ENCODE results near the gene TRNAU1AP. TPM values are rescaled to one million over a fixed set of nuclear protein-coding genes. Genes with fewer than 3 reads are reported as not detected.

TRNAU1AP gene
- total and polyA plus RNA-seq, 10 of the 15 experiments (the other 5 are each of a cell fraction or from before 2014, with no cell fraction given) = 24.3 to 67.0 (median 31.8) TPM

Small RNA genes within 50 kb of the gene (small RNA-seq; reads per million reads assigned to genes)
- gene SNORA16A (not detected), gene SNORA44 (not detected), gene SNORA61 (not detected), gene SNORA73A (not detected), gene SNORA73B (18.6 reads per million, percentile 97 among the genes with 10 or more reads in this experiment), gene SNORD99 (92,883 reads per million, percentile 100 among the genes with 10 or more reads in this experiment)

Other genes starting within 250 kb of the TRNAU1AP start
Only the 7 nearest of the 8 such genes appear.
- gene PHACTR4, start 183.3 kb upstream of the TRNAU1AP start, total RNA-seq (2014; rRNA removed) = 10.1 and 10.4 TPM in 2 replicates
- 12.4 and 13.1 TPM in 2 replicates for gene PHACTR4, start 183.3 kb upstream of the TRNAU1AP start, total RNA-seq (2014; rRNA removed; fragmentation: Illumina TruSeq; extraction: Trizol)
- gene PHACTR4, start 183.3 kb upstream of the TRNAU1AP start, total RNA-seq (2021) = 25.4 and 28.7 TPM in 2 replicates
- gene PHACTR4, start 183.3 kb upstream of the TRNAU1AP start, polyA plus RNA-seq (2011; rRNA removed) = 9.1 and 10.4 TPM in 2 replicates
- 34.2 and 37.7 TPM in 2 replicates for gene PHACTR4, start 183.3 kb upstream of the TRNAU1AP start, polyA plus RNA-seq (2014; fragmentation: Illumina TruSeq; extraction: Trizol)
- 1 to 10 TPM; 8.9 to 9.3 TPM for gene PHACTR4, start 183.3 kb upstream of the TRNAU1AP start, polyA plus RNA-seq (2014; fragmentation: Nextera tagmentation; extraction: Ambion mirVana)
- 12.5 and 12.9 TPM in 2 replicates for gene PHACTR4, start 183.3 kb upstream of the TRNAU1AP start, polyA plus RNA-seq (2014; rRNA removed)
- gene PHACTR4, start 183.3 kb upstream of the TRNAU1AP start, polyA plus RNA-seq (2016; fragmentation: Nextera tagmentation; extraction: Ambion mirVana) = 10 to 100 TPM; 16.9 to 19.0 TPM
- gene RCC1, start 47.0 kb upstream of the TRNAU1AP start, total RNA-seq (2014; rRNA removed) = 69.0 and 78.6 TPM in 2 replicates
- gene RCC1, start 47.0 kb upstream of the TRNAU1AP start, total RNA-seq (2014; rRNA removed; fragmentation: Illumina TruSeq; extraction: Trizol) = 66.3 and 71.8 TPM in 2 replicates
- gene RCC1, start 47.0 kb upstream of the TRNAU1AP start, total RNA-seq (2021) = 79.4 and 86.2 TPM in 2 replicates
- gene RCC1, start 47.0 kb upstream of the TRNAU1AP start, polyA plus RNA-seq (2011; rRNA removed) = 45.4 and 64.5 TPM in 2 replicates
- gene RCC1, start 47.0 kb upstream of the TRNAU1AP start, polyA plus RNA-seq (2014; fragmentation: Illumina TruSeq; extraction: Trizol) = 69.6 and 99.4 TPM in 2 replicates
- gene RCC1, start 47.0 kb upstream of the TRNAU1AP start, polyA plus RNA-seq (2014; fragmentation: Nextera tagmentation; extraction: Ambion mirVana) = 10 to 100 TPM in 1 of 2 experiments, 1 to 10 TPM in 1; 8.3 to 15.2 TPM
- 77.5 and 85.3 TPM in 2 replicates for gene RCC1, start 47.0 kb upstream of the TRNAU1AP start, polyA plus RNA-seq (2014; rRNA removed)
- 10 to 100 TPM; 71.0 to 78.7 TPM for gene RCC1, start 47.0 kb upstream of the TRNAU1AP start, polyA plus RNA-seq (2016; fragmentation: Nextera tagmentation; extraction: Ambion mirVana)
- 0.76 and 0.96 TPM in 2 replicates for gene RAB42, start 39.2 kb downstream of the TRNAU1AP start, total RNA-seq (2014; rRNA removed)
- gene RAB42, start 39.2 kb downstream of the TRNAU1AP start, total RNA-seq (2014; rRNA removed; fragmentation: Illumina TruSeq; extraction: Trizol) = 0.28 and 0.49 TPM in 2 replicates
- gene RAB42, start 39.2 kb downstream of the TRNAU1AP start, total RNA-seq (2021) = 0.72 and 0.92 TPM in 2 replicates
- gene RAB42, start 39.2 kb downstream of the TRNAU1AP start, polyA plus RNA-seq (2011; rRNA removed) = 4.2 and 4.5 TPM in 2 replicates
- 0.38 and 0.51 TPM in 2 replicates for gene RAB42, start 39.2 kb downstream of the TRNAU1AP start, polyA plus RNA-seq (2014; fragmentation: Illumina TruSeq; extraction: Trizol)
- gene RAB42, start 39.2 kb downstream of the TRNAU1AP start, polyA plus RNA-seq (2014; fragmentation: Nextera tagmentation; extraction: Ambion mirVana) = under 1 TPM; 0.16 to 0.21 TPM
- gene RAB42, start 39.2 kb downstream of the TRNAU1AP start, polyA plus RNA-seq (2014; rRNA removed) = 0.24 and 0.99 TPM in 2 replicates
- gene RAB42, start 39.2 kb downstream of the TRNAU1AP start, polyA plus RNA-seq (2016; fragmentation: Nextera tagmentation; extraction: Ambion mirVana) = under 1 TPM; 0.28 to 0.48 TPM
- gene TAF12, start 90.0 kb downstream of the TRNAU1AP start, total RNA-seq (2014; rRNA removed) = 21.9 and 30.0 TPM in 2 replicates
- gene TAF12, start 90.0 kb downstream of the TRNAU1AP start, total RNA-seq (2014; rRNA removed; fragmentation: Illumina TruSeq; extraction: Trizol) = 23.9 and 25.1 TPM in 2 replicates
- 18.3 TPM in 2 replicates for gene TAF12, start 90.0 kb downstream of the TRNAU1AP start, total RNA-seq (2021)
- 30.2 and 35.0 TPM in 2 replicates for gene TAF12, start 90.0 kb downstream of the TRNAU1AP start, polyA plus RNA-seq (2011; rRNA removed)
- 27.0 and 28.3 TPM in 2 replicates for gene TAF12, start 90.0 kb downstream of the TRNAU1AP start, polyA plus RNA-seq (2014; fragmentation: Illumina TruSeq; extraction: Trizol)
- gene TAF12, start 90.0 kb downstream of the TRNAU1AP start, polyA plus RNA-seq (2014; fragmentation: Nextera tagmentation; extraction: Ambion mirVana) = 10 to 100 TPM; 34.3 to 41.9 TPM
- gene TAF12, start 90.0 kb downstream of the TRNAU1AP start, polyA plus RNA-seq (2014; rRNA removed) = 25.5 and 25.6 TPM in 2 replicates
- gene TAF12, start 90.0 kb downstream of the TRNAU1AP start, polyA plus RNA-seq (2016; fragmentation: Nextera tagmentation; extraction: Ambion mirVana) = 10 to 100 TPM; 42.4 to 43.3 TPM
- under 0.01 TPM in 1 of 2 replicates, not detected in the other for gene RNU11, start 95.5 kb downstream of the TRNAU1AP start, total RNA-seq (2014; rRNA removed)
- not detected in 2 replicates for gene RNU11, start 95.5 kb downstream of the TRNAU1AP start, total RNA-seq (2014; rRNA removed; fragmentation: Illumina TruSeq; extraction: Trizol)
- gene RNU11, start 95.5 kb downstream of the TRNAU1AP start, total RNA-seq (2021) = not detected in 2 replicates
- gene RNU11, start 95.5 kb downstream of the TRNAU1AP start, polyA plus RNA-seq (2011; rRNA removed) = not detected in 2 replicates
- not detected in 2 replicates for gene RNU11, start 95.5 kb downstream of the TRNAU1AP start, polyA plus RNA-seq (2014; fragmentation: Illumina TruSeq; extraction: Trizol)
- not detected for gene RNU11, start 95.5 kb downstream of the TRNAU1AP start, polyA plus RNA-seq (2014; fragmentation: Nextera tagmentation; extraction: Ambion mirVana)
- not detected in 2 replicates for gene RNU11, start 95.5 kb downstream of the TRNAU1AP start, polyA plus RNA-seq (2014; rRNA removed)
- gene RNU11, start 95.5 kb downstream of the TRNAU1AP start, polyA plus RNA-seq (2016; fragmentation: Nextera tagmentation; extraction: Ambion mirVana) = not detected
- 7.3 and 7.6 TPM in 2 replicates for gene GMEB1, start 115.7 kb downstream of the TRNAU1AP start, total RNA-seq (2014; rRNA removed)
- 10.0 TPM in 2 replicates for gene GMEB1, start 115.7 kb downstream of the TRNAU1AP start, total RNA-seq (2014; rRNA removed; fragmentation: Illumina TruSeq; extraction: Trizol)
- gene GMEB1, start 115.7 kb downstream of the TRNAU1AP start, total RNA-seq (2021) = 14.4 and 17.6 TPM in 2 replicates
- gene GMEB1, start 115.7 kb downstream of the TRNAU1AP start, polyA plus RNA-seq (2011; rRNA removed) = 6.2 and 8.7 TPM in 2 replicates
- gene GMEB1, start 115.7 kb downstream of the TRNAU1AP start, polyA plus RNA-seq (2014; fragmentation: Illumina TruSeq; extraction: Trizol) = 12.7 and 16.1 TPM in 2 replicates
- 1 to 10 TPM; 4.9 to 7.5 TPM for gene GMEB1, start 115.7 kb downstream of the TRNAU1AP start, polyA plus RNA-seq (2014; fragmentation: Nextera tagmentation; extraction: Ambion mirVana)
- gene GMEB1, start 115.7 kb downstream of the TRNAU1AP start, polyA plus RNA-seq (2014; rRNA removed) = 8.2 and 9.0 TPM in 2 replicates
- 10 to 100 TPM; 13.7 to 14.2 TPM for gene GMEB1, start 115.7 kb downstream of the TRNAU1AP start, polyA plus RNA-seq (2016; fragmentation: Nextera tagmentation; extraction: Ambion mirVana)
- gene YTHDF2, start 183.9 kb downstream of the TRNAU1AP start, total RNA-seq (2014; rRNA removed) = 56.9 and 57.8 TPM in 2 replicates
- gene YTHDF2, start 183.9 kb downstream of the TRNAU1AP start, total RNA-seq (2014; rRNA removed; fragmentation: Illumina TruSeq; extraction: Trizol) = 61.8 and 64.1 TPM in 2 replicates
- gene YTHDF2, start 183.9 kb downstream of the TRNAU1AP start, total RNA-seq (2021) = 83.6 and 84.2 TPM in 2 replicates
- gene YTHDF2, start 183.9 kb downstream of the TRNAU1AP start, polyA plus RNA-seq (2011; rRNA removed) = 59.2 and 69.8 TPM in 2 replicates
- gene YTHDF2, start 183.9 kb downstream of the TRNAU1AP start, polyA plus RNA-seq (2014; fragmentation: Illumina TruSeq; extraction: Trizol) = 72.2 and 73.0 TPM in 2 replicates
- gene YTHDF2, start 183.9 kb downstream of the TRNAU1AP start, polyA plus RNA-seq (2014; fragmentation: Nextera tagmentation; extraction: Ambion mirVana) = 10 to 100 TPM; 42.4 to 44.0 TPM
- gene YTHDF2, start 183.9 kb downstream of the TRNAU1AP start, polyA plus RNA-seq (2014; rRNA removed) = 53.4 and 54.1 TPM in 2 replicates
- 100 to 1,000 TPM; 113 to 121 TPM for gene YTHDF2, start 183.9 kb downstream of the TRNAU1AP start, polyA plus RNA-seq (2016; fragmentation: Nextera tagmentation; extraction: Ambion mirVana)

Data from GM12878 (cell line).